HepG2 (cell line): ENCODE measurements around the gene MZF1. TPM values are rescaled to one million over a fixed set of nuclear protein-coding genes. Genes with fewer than 3 reads are reported as not detected.

Experiments
- CEBPB ChIP-seq: IDR thresholded peaks from 2 replicates; pipeline ENCODE4 v1.6.1; 2011; ENCODE audit warnings: low read depth, low read length, improper control_type of control experiment, borderline replicate concordance
- GZF1 ChIP-seq: sonication (generic); formaldehyde crosslinking; IDR thresholded peaks from 2 replicates; pipeline ENCODE4 v1.5.1; 2020; ENCODE audit warnings: mild to moderate bottlenecking, missing genetic modification reagents
- HDAC6 ChIP-seq: fragments of 200-600 bp; sonication (generic); IDR thresholded peaks from 2 replicates; pipeline ENCODE4 v1.7.0; 2017; ENCODE audit warnings: mild to moderate bottlenecking, antibody characterized with exemption, low read length, low read depth
- MAF1 ChIP-seq: sonication (generic); formaldehyde crosslinking; IDR thresholded peaks from 2 replicates; pipeline ENCODE4 v1.5.0; 2020; ENCODE audit warnings: missing genetic modification reagents, borderline replicate concordance
- PAX8 ChIP-seq: sonication (generic); formaldehyde crosslinking; IDR thresholded peaks from 2 replicates; pipeline ENCODE4 v1.8.0; 2022; ENCODE audit warnings: mild to moderate bottlenecking, missing genetic modification reagents, borderline replicate concordance
- POLR2A ChIP-seq, 2 experiments: IDR thresholded peaks; 2 replicates each; pipeline ENCODE4 v1.6.1; 2011; ENCODE audit warnings: low read depth in 2 of 2, low read length in 2 of 2, mild to moderate bottlenecking in 1 of 2, moderate library complexity in 1 of 2; ENCODE audit not compliant: insufficient read depth in 1 of 2
- POLR2G ChIP-seq: fragments of 200-400 bp; formaldehyde crosslinking; IDR thresholded peaks from 2 replicates; pipeline ENCODE4 v1.6.1; 2018; ENCODE audit warnings: mild to moderate bottlenecking, low read depth, low read length, moderate library complexity
- REL ChIP-seq: sonication (generic); formaldehyde crosslinking; conservative IDR thresholded peaks from 2 replicates; pipeline ENCODE4 v1.8.0; 2022; ENCODE audit warnings: mild to moderate bottlenecking, missing genetic modification reagents, moderate library complexity
- RXRA ChIP-seq: sonication (generic); formaldehyde crosslinking; IDR thresholded peaks from 2 replicates; pipeline ENCODE4 v1.5.1; 2020; ENCODE audit warnings: missing genetic modification reagents
- TBL1XR1 ChIP-seq: fragments of 150-350 bp; IDR thresholded peaks from 2 replicates; pipeline ENCODE4 v1.6.1; 2014; ENCODE audit warnings: borderline replicate concordance, low read length; ENCODE audit not compliant: partially characterized antibody
- THYN1 ChIP-seq: sonication (generic); formaldehyde crosslinking; IDR thresholded peaks from 2 replicates; pipeline ENCODE4 v1.8.1; 2023; ENCODE audit warnings: low read depth, mild to moderate bottlenecking, moderate library complexity, missing genetic modification reagents, borderline replicate concordance
- YY1 ChIP-seq: IDR thresholded peaks from 2 replicates; pipeline ENCODE4 v1.6.1; 2011; ENCODE audit warnings: low read length, low read depth, moderate library complexity, mild to moderate bottlenecking; ENCODE audit not compliant: insufficient read depth, insufficient replicate concordance
- ZBTB7B ChIP-seq: sonication (generic); formaldehyde crosslinking; IDR thresholded peaks from 2 replicates; pipeline ENCODE4 v1.4.0; 2020; ENCODE audit warnings: missing genetic modification reagents
- ZNF451 ChIP-seq: sonication (generic); formaldehyde crosslinking; IDR thresholded peaks from 2 replicates; pipeline ENCODE4 v1.5.0; 2020; ENCODE audit warnings: mild to moderate bottlenecking, missing genetic modification reagents
- ZNF672 ChIP-seq: sonication (generic); formaldehyde crosslinking; IDR thresholded peaks from 2 replicates; pipeline ENCODE4 v1.8.1; 2022; ENCODE audit warnings: missing genetic modification reagents
- ZNF773 ChIP-seq: sonication (generic); formaldehyde crosslinking; IDR thresholded peaks from 2 replicates; pipeline ENCODE4 v1.4.0; 2020; ENCODE audit warnings: missing genetic modification reagents, borderline replicate concordance
- polyA plus RNA-seq, 8 experiments: library from polyadenylated mRNA; depleted of rRNA in 3 of 8; stranded (reverse) in 7 of 8; unstranded in 1 of 8; fragments of >200 nt; fragmentation: Illumina TruSeq in 4 of 8; extraction: Trizol in 4 of 8; gene quantifications; 2 replicates each; pipeline versions ENCODE4 v1.2.1 to v1.2.3, GENCODE V29; 2011 to 2016; ENCODE audit warnings: low read depth in 4 of 8, missing spikeins in 1 of 8, mixed read lengths in 1 of 8; ENCODE audit not compliant: insufficient read depth in 1 of 8
- total RNA-seq, 5 experiments: library from RNA; depleted of rRNA; stranded (reverse); fragments of >200 nt; fragmentation: Illumina TruSeq; extraction: Trizol; gene quantifications; 2 replicates each; pipeline ENCODE4 v1.2.3, GENCODE V29; 2016; ENCODE audit warnings: low read depth in 1 of 5
- TF ChIP-seq, protein P1 (sequence below): sonication (generic); formaldehyde crosslinking; IDR thresholded peaks from 2 replicates; pipeline ENCODE4 v1.9.0; 2021; ENCODE audit warnings: missing genetic modification reagents, borderline replicate concordance
- TF ChIP-seq, protein P2 (sequence below): IDR thresholded peaks from 2 replicates; pipeline ENCODE4 v1.4.0; 2020; ENCODE audit warnings: mild to moderate bottlenecking, missing genetic modification reagents
- TF ChIP-seq, protein P3 (sequence below): sonication (generic); formaldehyde crosslinking; IDR thresholded peaks from 2 replicates; pipeline ENCODE4 v1.8.1; 2022; ENCODE audit warnings: low read depth, mild to moderate bottlenecking, missing genetic modification reagents

Gene MZF1
- total and polyA plus RNA-seq, 2 of the 13 experiments (the other 11 are each of a cell fraction or from before 2014, with no cell fraction given) = 3.1 to 8.1 TPM

DNA sequence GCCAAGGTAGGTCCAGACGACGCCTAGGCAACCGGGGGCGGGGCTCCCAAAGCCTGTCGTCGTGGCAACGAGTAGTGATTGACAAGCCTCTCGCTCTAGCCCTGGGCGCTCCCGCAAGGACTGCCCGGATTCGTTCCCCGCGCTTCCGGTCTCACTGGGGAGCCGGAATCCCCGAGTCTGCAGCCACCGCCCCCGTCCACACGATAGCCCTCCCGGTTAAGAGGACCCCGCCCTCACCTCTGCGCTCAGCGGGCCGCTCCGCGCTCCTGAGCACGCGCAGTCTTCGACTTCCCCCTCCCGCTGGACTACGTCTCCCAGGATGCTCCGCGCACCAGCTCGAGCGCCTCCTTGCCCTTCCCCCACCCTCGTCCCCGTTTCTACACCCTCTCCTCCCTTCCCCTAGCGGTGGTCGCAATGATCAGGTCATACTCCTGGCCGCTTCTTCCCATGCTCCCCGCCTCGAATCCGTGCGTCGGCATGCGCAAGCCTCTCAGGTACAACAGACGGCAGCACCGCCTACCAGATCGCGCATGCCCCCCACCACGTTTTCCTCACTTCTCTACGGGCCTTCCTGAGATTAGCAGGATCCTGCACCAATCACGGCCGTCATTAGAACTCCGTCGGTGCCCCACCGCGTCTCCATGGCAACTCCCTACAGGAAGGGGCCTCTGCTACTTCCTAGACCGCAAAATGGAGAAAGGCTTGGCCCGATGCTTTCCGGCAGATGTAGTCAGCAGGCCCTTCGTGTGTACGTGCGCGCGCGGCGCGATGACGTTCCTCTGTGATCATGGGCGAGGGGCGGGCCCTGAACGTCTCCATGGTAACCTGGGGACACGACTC, at the start of gene MZF1 (continued):
- TF ChIP-seq CEBPB (no peak), THYN1 (CRISPR knock-in tag) (no peak), ZNF672 (CRISPR knock-in tag) (0 out of 2 replicates have a peak, but pooled peaks have one; percentile 55), ZNF451 (CRISPR knock-in tag) (0 out of 2 replicates have a peak, but pooled peaks have one; percentile 70), ZBTB7B (CRISPR knock-in tag) (peak; percentile 42; the same call in 1 of the 2 replicates), POLR2G (peak; percentile 82), PAX8 (CRISPR knock-in tag) (peak; percentile 69; the same call in 1 of the 2 replicates), POLR2A (IDR thresholded peaks at IDR 0.05; ENCODE audit: insufficient read depth in 1 of 2, low read depth in 2 of 2, low read length in 2 of 2) (peak; percentile 23 to 59; a peak in 2 of 4 replicates), RXRA (CRISPR knock-in tag) (peak; percentile 65), TBL1XR1 (no peak), MAF1 (CRISPR knock-in tag) (no peak), ZNF773 (CRISPR knock-in tag) (no peak), REL (CRISPR knock-in tag) (0 out of 2 replicates have a peak, but pooled peaks have one; percentile 64), HDAC6 (no peak), GZF1 (CRISPR knock-in tag) (peak; percentile 31; the same call in 1 of the 2 replicates), YY1 (peak; percentile 87)
- TF ChIP-seq, protein P1, sequence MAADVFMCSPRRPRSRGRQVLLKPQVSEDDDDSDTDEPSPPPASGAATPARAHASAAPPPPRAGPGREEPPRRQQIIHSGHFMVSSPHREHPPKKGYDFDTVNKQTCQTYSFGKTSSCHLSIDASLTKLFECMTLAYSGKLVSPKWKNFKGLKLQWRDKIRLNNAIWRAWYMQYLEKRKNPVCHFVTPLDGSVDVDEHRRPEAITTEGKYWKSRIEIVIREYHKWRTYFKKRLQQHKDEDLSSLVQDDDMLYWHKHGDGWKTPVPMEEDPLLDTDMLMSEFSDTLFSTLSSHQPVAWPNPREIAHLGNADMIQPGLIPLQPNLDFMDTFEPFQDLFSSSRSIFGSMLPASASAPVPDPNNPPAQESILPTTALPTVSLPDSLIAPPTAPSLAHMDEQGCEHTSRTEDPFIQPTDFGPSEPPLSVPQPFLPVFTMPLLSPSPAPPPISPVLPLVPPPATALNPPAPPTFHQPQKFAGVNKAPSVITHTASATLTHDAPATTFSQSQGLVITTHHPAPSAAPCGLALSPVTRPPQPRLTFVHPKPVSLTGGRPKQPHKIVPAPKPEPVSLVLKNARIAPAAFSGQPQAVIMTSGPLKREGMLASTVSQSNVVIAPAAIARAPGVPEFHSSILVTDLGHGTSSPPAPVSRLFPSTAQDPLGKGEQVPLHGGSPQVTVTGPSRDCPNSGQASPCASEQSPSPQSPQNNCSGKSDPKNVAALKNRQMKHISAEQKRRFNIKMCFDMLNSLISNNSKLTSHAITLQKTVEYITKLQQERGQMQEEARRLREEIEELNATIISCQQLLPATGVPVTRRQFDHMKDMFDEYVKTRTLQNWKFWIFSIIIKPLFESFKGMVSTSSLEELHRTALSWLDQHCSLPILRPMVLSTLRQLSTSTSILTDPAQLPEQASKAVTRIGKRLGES = no peak
- TF ChIP-seq, protein P2, sequence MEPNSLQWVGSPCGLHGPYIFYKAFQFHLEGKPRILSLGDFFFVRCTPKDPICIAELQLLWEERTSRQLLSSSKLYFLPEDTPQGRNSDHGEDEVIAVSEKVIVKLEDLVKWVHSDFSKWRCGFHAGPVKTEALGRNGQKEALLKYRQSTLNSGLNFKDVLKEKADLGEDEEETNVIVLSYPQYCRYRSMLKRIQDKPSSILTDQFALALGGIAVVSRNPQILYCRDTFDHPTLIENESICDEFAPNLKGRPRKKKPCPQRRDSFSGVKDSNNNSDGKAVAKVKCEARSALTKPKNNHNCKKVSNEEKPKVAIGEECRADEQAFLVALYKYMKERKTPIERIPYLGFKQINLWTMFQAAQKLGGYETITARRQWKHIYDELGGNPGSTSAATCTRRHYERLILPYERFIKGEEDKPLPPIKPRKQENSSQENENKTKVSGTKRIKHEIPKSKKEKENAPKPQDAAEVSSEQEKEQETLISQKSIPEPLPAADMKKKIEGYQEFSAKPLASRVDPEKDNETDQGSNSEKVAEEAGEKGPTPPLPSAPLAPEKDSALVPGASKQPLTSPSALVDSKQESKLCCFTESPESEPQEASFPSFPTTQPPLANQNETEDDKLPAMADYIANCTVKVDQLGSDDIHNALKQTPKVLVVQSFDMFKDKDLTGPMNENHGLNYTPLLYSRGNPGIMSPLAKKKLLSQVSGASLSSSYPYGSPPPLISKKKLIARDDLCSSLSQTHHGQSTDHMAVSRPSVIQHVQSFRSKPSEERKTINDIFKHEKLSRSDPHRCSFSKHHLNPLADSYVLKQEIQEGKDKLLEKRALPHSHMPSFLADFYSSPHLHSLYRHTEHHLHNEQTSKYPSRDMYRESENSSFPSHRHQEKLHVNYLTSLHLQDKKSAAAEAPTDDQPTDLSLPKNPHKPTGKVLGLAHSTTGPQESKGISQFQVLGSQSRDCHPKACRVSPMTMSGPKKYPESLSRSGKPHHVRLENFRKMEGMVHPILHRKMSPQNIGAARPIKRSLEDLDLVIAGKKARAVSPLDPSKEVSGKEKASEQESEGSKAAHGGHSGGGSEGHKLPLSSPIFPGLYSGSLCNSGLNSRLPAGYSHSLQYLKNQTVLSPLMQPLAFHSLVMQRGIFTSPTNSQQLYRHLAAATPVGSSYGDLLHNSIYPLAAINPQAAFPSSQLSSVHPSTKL (CRISPR knock-in tag) = peak; percentile 31; the same call in 1 of the 2 replicates
- TF ChIP-seq, protein P3, sequence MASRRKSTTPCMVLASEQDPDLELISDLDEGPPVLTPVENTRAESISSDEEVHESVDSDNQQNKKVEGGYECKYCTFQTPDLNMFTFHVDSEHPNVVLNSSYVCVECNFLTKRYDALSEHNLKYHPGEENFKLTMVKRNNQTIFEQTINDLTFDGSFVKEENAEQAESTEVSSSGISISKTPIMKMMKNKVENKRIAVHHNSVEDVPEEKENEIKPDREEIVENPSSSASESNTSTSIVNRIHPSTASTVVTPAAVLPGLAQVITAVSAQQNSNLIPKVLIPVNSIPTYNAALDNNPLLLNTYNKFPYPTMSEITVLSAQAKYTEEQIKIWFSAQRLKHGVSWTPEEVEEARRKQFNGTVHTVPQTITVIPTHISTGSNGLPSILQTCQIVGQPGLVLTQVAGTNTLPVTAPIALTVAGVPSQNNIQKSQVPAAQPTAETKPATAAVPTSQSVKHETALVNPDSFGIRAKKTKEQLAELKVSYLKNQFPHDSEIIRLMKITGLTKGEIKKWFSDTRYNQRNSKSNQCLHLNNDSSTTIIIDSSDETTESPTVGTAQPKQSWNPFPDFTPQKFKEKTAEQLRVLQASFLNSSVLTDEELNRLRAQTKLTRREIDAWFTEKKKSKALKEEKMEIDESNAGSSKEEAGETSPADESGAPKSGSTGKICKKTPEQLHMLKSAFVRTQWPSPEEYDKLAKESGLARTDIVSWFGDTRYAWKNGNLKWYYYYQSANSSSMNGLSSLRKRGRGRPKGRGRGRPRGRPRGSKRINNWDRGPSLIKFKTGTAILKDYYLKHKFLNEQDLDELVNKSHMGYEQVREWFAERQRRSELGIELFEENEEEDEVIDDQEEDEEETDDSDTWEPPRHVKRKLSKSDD (CRISPR knock-in tag) = peak; percentile 98
